Measurements from ENCODE around the gene MRGPRG.

MRGPRG gene

GRCh38 chr11:3225826-3226750 lies 7.5 kb upstream of the MRGPRG start:
- TF ChIP-seq CTCF (IDR thresholded peaks at IDR 0.05; ENCODE audit: insufficient read depth, low read length, poor library complexity, severe bottlenecking) (no peak), EZH2phosphoT487 (conservative IDR thresholded peaks at IDR 0.05; ENCODE audit: low read length) (no peak)
- no peak overlapping the region for H2AFZ ChIP-seq (ENCODE audit: low read depth, low read length, severe bottlenecking)
- no peaks in the 10 kb centered on the region for H4K20me1 ChIP-seq (ENCODE audit: low read depth, low read length)

GRCh38 chr11:3225159-3225758 lies 6.6 kb upstream of the MRGPRG start:
- Histone ChIP-seq H3K9ac (ENCODE audit: low read length) (no peak overlapping the region), H3K79me2 (ENCODE audit: insufficient read depth, low read length) (no peaks in the 10 kb centered on the region), H3F3A (ENCODE audit: insufficient read depth) (no peaks in the 10 kb centered on the region), H3K27me3 (ENCODE audit: low read length) (no peaks in the 10 kb centered on the region), H3K4me2 (ENCODE audit: low read depth, low read length, poor library complexity, severe bottlenecking) (no peak overlapping the region), H3K27ac (ENCODE audit: low read depth, low read length) (no peak overlapping the region), H3K9me3 (ENCODE audit: insufficient read depth, low read length) (no peaks in the 10 kb centered on the region), H3K9me2 (replicated peaks; ENCODE audit: insufficient read depth, low read length) (no peaks in the 10 kb centered on the region), H4K20me1 (ENCODE audit: low read depth, low read length) (no peaks in the 10 kb centered on the region), H3K4me3 (ENCODE audit: insufficient read depth, low read length, poor library complexity, severe bottlenecking) (no peak overlapping the region), H3K36me3 (ENCODE audit: low read length) (no peaks in the 10 kb centered on the region), H2AFZ (ENCODE audit: low read depth, low read length, severe bottlenecking) (no peak overlapping the region)
- TF ChIP-seq CTCF (IDR thresholded peaks at IDR 0.05; ENCODE audit: insufficient read depth, low read length, poor library complexity, severe bottlenecking), result no peak
- no peak for TF ChIP-seq EZH2phosphoT487 (conservative IDR thresholded peaks at IDR 0.05; ENCODE audit: low read length)

More at GRCh38 chr11:3225826-3226750, 7.5 kb upstream of the MRGPRG start:
- Histone ChIP-seq H3K9ac (ENCODE audit: low read length) (no peak overlapping the region), H3K27me3 (ENCODE audit: low read length) (no peaks in the 10 kb centered on the region), H3K36me3 (ENCODE audit: low read length) (no peaks in the 10 kb centered on the region), H3K9me3 (ENCODE audit: insufficient read depth, low read length) (no peaks in the 10 kb centered on the region), H3K27ac (ENCODE audit: low read depth, low read length) (no peak overlapping the region), H3K79me2 (ENCODE audit: insufficient read depth, low read length) (no peaks in the 10 kb centered on the region), H3K9me2 (replicated peaks; ENCODE audit: insufficient read depth, low read length) (no peaks in the 10 kb centered on the region), H3K4me2 (ENCODE audit: low read depth, low read length, poor library complexity, severe bottlenecking) (no peak overlapping the region), H3F3A (ENCODE audit: insufficient read depth) (no peaks in the 10 kb centered on the region), H3K4me3 (ENCODE audit: insufficient read depth, low read length, poor library complexity, severe bottlenecking) (no peak overlapping the region)

GRCh38 chr11:3224401-3225057 lies 5.9 kb upstream of the MRGPRG start:
- Histone ChIP-seq H4K20me1 (ENCODE audit: low read depth, low read length) (no peaks in the 10 kb centered on the region), H3K27ac (ENCODE audit: low read depth, low read length) (no peak overlapping the region), H3K4me3 (ENCODE audit: insufficient read depth, low read length, poor library complexity, severe bottlenecking) (no peak overlapping the region), H3K36me3 (ENCODE audit: low read length) (no peaks in the 10 kb centered on the region), H3F3A (ENCODE audit: insufficient read depth) (no peaks in the 10 kb centered on the region), H2AFZ (ENCODE audit: low read depth, low read length, severe bottlenecking) (no peak overlapping the region), H3K27me3 (ENCODE audit: low read length) (no peaks in the 10 kb centered on the region), H3K4me2 (ENCODE audit: low read depth, low read length, poor library complexity, severe bottlenecking) (no peak overlapping the region), H3K79me2 (ENCODE audit: insufficient read depth, low read length) (no peaks in the 10 kb centered on the region), H3K9ac (ENCODE audit: low read length) (no peak overlapping the region), H3K9me3 (ENCODE audit: insufficient read depth, low read length) (no peaks in the 10 kb centered on the region), H3K9me2 (replicated peaks; ENCODE audit: insufficient read depth, low read length) (no peaks in the 10 kb centered on the region)
- TF ChIP-seq CTCF (IDR thresholded peaks at IDR 0.05; ENCODE audit: insufficient read depth, low read length, poor library complexity, severe bottlenecking), result no peak
- no peak for TF ChIP-seq EZH2phosphoT487 (conservative IDR thresholded peaks at IDR 0.05; ENCODE audit: low read length)

Data from SU-DHL-6 (cell line).